GM21447 (cell line): ENCODE results near the gene XYLT1.

Source experiments
- ATAC-seq: cut with Tn5 transposase; IDR thresholded peaks from one replicate; pipeline ENCODE4 v1.9.1; 2021; ENCODE audit not compliant: unreplicated experiment

XYLT1 gene

DNA sequence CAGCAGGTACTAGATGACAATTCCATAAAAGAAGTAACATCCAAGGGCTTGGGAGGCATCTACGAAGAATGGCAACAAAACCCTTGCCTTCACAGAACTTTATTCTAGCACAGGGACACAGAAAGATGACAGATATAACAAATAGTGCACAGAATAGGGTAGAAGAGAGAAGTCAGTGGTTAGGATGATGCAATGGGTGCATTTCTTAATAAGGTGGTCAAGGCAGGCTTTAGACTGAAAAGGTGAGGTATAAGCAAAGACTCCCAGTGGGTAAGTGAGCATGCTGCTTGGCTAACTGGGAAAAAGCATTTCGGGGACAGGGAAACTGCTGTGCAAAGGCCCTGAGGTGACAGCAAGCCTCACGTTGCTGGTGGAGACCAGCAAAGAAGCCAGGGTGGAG is 175.9 kb downstream of the XYLT1 start:
- ATAC-seq, result no peak

DNA sequence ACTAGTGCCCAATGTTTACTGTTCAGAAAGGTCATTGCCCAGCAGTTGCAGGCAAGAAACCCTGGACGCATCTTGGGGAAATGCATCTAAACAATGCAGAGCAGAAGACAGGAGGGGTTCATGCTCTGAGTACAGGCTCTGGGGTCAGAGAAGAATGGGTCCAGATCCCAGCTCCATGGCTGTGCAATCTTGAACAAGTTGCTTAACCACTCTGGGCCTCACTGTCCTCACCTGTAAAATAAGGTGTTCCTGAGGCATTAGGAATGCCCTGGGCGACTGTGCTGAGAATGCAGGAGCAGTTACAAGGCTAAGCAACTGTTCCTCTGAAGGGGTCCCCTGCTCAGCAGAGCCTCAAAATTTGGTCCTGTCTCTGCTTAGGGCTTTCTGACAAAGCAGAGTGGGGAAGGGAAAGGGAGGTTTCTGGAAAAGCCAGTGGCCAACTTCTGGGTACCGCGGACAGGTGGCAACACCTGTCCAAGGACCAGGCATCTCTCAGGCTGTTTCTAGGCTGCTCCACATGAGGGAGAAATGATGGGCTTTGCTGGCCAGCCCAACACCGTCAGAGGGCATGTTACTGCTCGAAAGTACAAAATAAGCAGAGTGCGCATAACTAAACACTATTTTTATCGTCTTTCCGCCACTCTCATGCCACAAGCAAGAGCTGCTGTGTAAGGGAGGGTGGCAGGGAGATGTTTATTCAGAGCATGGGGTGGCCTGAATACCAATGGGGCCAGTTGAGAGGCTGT is 176.8 kb downstream of the XYLT1 start:
- no peak for ATAC-seq

DNA sequence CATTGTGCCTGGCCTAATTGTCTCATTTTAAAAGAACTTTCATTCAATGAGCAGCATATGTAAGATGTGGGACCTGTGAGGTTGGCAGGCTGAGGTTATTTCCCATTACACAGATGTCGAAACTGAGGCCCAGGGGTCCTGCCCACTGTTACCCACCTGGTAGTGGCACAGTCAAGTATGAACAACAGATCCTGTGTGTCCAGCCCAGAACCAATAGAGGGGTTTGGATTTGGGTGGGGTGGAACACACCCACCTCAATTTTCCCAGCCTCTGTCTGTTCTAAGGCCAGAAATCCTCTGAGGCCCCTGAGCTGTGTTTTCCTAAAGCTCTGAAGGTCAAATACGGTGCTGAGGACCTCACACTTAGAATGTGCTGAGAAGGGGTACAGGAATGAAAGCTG is 179.5 kb downstream of the XYLT1 start:
- no peak for ATAC-seq

DNA sequence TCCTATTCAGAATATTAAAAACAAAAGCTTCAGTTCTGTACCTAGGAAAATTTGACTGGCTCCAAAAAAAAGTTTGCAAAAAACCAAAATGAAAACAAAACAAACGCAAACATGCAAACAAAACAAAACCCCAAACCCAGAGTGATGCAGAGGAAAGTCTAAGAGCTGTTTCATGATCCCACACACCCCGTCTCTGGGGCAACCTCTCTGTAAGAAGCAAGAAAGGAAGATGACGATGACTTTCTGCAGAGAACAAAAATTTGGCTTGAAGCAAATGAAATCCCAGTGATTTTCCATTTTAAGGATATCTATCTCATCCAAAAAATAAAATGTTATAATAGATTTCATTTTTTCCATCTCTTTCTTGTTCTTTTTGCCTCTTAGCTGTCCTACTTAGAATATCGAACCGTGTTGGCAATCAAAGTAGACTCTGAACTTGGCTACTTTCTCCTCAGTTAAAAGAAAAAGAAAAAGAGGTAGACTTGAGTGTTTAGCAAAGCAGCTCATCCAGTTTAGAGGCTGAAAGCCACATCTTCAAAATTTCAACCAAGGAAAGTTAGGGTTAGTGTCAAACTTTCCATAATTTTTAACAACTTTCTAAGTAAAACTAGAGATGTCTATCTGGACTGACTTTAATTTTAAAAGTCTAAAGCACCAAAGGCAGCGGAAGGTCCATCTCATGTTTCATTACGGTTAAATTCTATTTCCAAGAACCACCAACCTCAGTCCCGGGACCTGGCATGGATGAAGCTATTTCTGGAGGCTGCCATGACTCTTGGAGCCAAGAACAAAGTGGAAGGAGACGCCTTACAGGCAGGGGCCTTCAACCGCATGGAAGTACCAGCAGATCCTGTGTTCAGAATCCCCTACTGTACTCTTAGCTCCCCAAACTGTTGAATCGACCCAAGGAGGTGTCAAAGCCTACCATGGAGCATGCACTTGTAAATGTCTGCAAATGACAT is 180.8 kb downstream of the XYLT1 start:
- ATAC-seq, result no peak

DNA sequence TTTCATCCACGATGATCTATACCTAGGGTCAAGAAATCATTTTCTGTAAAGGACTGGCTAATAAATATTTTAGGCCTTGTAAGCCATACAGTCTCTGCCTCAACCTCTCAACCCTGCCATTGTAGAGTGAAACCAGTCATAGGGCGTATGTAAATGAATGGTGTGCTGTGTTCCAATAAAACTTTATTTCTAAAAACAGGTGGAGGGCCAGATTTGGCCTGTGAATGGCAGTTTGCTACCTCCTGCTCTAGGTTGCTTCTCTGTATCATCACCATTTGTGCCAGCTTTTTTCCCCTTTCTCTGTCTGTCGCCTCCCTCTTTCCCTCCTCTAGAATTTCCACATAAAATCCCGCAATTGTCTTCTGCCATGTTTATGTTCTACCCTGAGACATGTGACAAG is 181.7 kb downstream of the XYLT1 start:
- ATAC-seq, result no peak

DNA sequence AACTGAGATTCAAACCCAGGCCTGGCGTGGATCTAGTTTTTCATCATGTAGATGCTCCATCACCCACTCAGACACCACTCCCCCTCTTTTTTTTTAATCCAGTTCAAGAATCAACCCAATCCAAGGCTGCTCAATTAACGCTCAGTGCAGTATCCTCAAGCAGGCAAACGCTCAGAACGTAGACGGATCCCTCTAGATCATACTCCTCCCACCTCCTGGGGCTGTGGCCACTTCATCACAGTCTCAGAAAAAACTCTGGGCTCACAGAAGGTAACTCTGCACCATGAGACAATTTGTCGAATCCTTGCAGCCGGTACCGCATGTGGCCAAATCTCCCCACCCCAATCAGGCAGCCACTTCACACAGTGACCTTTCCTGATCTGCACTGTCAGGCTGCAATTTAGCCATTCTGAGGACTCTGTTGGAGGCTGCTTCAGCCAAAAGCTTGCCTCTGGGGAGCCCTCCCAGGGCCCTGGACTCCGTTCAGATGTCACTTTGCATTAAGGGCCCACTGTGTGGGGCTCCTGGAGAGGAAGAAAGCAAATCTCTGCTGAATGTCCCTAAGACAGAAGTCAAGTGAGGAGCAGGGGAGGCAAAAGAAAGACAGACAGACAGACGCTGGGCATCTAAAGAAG is 183.5 kb downstream of the XYLT1 start:
- no peak for ATAC-seq

DNA sequence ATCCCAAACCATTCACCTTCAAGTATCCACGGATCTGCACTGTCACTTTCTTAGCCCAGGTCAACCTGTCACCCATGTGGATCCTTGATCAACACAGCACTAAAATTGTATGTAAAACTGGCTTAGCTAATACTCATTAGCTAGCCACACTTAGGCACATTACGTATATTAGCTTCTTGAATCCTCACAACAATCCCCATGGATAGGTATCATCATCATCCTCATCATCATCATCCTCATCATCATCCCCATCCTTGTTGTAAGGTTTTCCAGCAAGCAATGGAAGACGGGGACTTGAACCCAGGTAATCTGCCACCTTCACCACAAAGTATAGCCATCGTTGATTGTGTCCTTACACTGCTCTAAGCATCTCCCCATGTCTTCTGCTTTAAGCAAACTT is 184.3 kb downstream of the XYLT1 start:
- ATAC-seq, result no peak

DNA sequence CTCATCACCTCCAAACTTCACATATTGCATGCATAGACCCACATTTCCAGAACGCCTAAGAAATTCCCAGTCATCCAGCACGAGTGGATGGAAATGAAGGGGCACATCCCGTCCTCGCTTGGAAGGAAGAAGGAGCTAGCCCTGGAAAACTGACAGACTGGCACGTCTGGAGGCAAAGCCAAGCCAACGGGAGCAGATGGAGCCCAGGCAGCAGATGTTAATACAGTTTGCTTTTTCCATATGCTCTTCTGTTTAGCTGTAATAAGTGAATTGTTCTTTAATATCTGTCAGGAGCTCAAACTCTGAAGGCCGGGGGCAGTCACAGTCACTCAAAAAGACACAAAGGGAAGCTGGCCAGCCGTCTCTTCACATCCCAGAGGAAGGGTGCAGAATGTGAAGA is 187.7 kb downstream of the XYLT1 start:
- no peak for ATAC-seq

DNA sequence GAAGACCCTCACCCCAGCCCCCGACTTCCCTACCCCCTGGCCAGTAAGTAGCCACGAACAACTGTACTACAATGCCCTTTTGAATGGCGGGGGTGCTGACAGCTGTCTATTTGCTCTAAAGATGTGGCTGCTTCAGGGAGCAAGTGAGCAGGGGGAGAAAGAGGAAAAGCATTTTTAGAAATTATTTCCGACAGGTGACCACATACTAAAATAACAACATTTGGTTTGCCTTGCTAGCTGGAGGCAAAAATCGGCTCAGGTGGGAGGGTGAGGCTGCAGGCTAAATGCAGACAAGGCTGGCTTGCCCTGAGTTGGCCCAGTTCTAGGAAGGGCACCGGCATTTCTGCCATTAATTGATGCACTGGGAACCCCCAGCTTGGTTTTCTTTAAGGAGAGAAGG is 188.5 kb downstream of the XYLT1 start:
- ATAC-seq, result no peak

DNA sequence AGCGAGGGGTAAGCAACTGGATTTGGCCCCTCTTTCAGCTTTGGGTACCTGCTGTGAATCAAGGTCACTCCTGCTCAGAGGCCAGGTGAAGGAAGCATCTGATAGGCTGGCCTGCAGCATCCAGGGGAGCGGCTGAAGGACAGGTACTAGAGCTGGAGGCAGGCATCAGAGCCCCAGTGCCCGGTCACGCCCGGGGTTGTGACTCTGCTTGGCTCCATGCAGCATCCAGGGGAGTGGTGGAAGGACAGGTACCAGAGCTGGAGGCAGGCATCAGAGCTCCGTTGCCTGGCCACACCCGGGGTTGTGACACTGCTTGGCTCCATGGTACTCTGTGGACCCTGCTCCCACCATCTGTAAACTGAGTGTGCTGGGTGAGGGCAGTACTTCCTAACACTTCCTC is 189.7 kb downstream of the XYLT1 start:
- no peak for ATAC-seq

DNA sequence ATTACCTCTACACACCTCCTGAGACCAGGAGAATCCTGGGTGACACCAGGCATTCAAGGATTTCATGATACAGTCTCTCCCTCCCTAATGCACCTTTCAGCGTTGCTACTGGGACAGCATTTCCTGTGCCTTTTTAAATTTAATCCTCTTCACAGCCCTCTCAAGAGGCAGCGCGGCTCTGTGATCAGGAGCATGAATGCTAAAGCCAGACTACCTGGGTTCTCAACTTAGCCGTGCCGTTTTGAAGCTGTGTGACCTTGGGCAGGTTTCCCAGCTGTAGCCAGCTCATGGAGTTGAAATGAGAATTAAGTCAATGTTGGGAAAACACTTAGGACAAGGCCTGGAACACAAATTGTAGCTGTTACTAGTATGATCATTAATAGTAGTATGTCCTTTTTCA is 191.8 kb downstream of the XYLT1 start:
- ATAC-seq, result no peak

DNA sequence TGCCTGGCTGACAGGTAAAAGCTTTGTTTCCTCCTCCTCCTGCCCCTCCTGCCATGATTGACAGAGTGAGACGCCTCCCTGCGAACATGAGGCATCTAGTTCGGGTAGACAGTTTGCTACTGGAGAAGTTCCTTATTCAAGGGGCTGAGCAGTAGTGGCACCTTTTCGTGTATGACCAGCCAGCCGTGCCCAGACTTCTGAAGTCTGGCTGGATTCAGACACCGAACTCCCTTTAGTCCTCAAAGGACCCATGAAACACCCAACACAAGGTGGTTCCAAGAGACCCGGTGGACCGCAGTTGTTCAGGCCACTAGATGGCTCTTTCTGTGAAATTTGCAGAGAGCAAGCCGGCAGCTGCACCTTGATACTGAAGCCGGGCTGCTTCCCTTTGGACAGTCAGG is 192.8 kb downstream of the XYLT1 start:
- ATAC-seq, result no peak

DNA sequence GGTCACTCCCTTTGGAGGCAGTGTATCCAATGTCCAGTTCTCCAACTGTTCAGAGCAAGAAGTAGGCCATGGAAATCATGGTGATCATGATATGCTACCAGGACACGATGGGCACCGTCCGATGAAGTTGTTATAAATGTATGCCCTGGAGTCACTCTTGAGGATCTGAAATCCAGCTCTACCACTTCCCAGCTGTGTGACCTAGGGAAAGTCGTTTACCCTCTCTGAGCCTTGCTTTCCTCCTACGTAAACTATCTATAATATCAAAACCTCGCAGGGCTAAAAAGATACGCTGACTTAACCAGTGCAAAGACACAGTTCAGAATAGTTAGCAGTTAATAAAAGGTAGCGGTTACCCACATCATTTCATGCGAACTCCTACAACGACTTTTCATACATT is 194.2 kb downstream of the XYLT1 start:
- ATAC-seq, result no peak

DNA sequence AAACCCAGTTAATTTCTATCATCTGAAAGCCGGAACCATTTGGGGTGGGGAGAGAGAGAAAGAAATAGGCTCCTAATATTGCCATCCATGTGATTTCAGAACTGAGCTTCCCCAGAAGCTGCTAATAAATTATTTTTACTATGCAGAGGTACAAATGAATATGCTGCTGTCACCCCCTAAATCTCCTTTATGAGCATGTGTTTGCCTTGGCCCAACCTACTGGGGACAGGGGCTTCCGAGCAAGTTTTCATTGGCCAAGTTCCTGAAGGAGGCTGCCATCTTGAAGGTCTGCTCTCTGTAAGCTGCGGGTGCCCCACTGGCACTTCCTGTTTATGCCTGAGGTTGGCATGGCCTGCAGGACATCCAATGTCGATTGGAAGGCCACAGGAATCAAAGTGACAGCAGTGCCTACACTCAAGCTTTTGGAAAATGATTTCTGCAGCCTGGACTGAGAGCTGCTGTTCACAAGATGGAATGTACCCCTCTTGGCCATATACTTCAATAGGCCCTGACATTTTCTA is 194.7 kb downstream of the XYLT1 start:
- no peak for ATAC-seq

DNA sequence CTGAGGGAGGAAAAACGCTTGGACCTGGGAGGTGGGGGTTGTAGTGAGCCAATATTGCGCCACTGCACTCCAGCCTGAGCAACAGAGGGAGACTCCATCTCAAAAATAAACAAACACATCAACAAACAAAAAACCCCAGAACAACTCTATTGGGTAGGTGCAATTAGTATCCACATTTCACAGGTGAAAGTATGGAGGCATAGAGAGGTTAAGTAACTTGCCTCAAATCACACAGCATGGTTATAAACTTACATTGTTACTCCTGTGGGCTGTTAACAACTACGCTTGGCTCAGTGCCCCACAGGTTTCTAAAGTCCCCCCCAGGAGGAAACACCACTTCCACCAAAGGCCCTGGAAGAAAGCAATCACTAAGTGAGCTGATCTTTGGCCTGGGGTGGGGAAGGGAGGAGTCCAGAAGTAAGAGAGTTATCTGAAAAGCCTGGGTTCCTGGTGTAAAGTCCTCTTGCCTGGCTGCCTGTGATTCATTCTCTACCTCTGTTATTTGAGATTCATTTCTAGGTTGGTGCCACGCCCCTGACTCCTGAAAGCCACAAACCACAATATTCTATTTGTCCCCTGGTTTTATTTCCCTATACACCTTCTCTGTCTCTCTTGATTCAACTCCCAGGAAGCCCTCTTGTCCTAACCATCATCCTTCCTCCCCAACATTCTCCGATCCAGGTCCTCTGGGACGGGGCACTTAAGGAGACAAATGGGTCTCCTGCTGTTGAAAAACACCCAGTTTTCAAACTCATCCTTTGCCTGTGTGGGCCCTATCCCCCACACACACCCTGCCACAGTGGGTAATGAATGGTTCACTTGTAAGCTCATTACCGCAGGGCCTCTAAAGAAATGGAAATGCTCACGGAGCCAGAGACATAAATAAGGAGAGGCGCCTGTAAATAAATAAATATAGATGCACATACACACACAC is 195.4 kb downstream of the XYLT1 start:
- no peak for ATAC-seq

DNA sequence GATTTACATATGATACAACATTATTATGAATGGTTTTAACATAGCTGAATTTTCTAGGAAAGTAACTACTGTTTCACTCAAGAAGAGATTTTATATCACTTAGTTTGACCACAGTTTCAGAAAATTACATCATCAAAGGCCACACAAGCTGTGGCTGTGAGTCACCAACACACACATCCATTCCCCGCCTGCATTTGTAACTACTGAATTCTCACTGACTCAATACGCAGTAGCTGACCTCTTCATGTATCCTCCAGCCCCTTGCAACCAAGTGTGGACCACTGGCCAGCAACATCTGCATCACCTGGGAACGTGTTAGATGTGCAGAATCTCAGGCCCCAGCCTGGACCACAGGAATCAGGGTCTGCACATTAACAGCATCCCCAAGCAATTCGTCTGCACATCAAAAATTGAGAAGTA is 197.6 kb downstream of the XYLT1 start:
- ATAC-seq, result no peak

DNA sequence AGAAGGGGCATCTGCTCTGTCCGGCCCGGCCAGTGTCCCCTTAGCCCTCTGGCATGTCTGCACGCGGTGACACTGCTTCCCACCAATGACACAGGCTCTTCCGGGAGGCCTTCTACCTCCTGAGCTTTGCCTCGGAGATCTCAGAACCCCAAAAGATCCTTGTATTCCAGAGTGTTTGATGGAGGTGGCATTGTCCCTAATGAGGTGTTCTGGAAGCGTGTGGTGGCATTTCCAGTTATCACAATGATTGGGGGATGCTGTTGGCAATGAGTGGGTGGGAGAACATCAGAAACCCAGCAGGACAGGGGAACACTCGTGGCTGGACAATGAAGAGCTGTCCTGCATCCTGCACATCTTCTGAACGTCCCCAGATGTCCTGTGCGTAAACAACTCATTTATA is 198.0 kb downstream of the XYLT1 start:
- ATAC-seq, result no peak

DNA sequence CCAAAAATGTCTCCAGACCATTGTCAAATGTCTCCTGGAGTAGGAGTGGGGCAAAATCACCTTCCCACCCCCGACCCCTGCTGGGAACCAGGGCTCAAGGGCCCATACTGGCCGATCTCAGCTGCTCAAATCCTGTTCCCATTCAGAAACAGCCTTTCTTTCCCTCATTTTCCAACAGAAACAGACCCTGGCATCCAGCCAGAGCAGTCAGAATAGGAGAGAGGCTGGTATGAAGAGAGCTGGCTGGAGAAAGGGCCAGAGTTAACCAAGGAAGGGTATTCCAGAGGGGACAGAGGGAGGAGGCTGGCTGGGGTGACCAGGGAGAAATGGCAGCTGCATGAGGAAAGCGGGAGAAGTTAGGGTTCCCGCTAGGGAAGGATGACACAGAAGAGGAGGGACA is 199.1 kb downstream of the XYLT1 start:
- no peak for ATAC-seq

DNA sequence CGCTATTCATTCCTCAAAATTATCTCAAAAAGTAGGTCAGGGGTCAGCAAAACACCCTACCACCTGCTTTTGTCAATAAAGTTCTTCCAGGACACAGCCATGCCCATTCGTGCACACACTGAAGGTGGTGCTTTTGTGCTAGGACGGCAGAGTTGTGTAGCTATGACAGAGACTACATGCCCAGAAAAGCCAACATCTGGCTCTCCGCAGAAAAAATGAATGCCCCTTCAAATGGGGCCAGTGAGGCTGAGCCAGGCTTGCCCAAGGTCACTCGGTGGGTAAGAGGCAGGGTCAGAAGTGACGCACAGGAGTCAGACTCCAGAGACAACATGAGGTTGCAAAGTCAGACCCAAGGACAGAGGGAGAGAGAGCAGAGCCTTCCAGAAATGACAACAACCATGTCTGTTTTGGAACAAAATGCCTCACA is 200.1 kb downstream of the XYLT1 start:
- ATAC-seq, result no peak

DNA sequence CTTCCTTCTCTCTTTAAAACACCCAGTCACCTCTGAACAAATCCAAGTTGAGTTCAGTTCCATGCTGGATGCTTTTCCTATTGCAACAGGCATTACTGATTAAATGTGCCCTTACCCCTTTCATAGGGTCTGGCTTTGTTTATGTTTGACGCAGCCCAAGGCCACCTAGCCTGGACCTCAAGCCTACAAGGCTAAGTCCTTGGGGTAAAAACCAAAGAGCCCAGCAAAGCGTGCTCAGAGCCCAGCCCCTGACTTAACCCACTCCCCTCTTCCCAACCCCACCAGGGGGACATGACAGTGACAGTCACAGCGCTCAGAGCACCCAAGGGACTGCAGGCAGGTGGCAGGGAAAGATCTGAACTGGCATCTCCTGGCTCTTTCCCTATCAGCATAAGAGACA is 200.6 kb downstream of the XYLT1 start:
- no peak for ATAC-seq
